HG02885 (cell line): ENCODE data around the gene CNBP.
A peak's percentile ranks its signal among the peaks of the same experiment; 100 is the strongest.
"Not testable (repeated sequence)": the region's sequence is repeated elsewhere in the genome, so short reads cannot be mapped to it uniquely, and the experiment has no call there.

Experiments used
- ATAC-seq: cut with Tn5 transposase; IDR thresholded peaks from one replicate; pipeline ENCODE4 v1.9.1; 2021; ENCODE audit warnings: mild to moderate bottlenecking; ENCODE audit not compliant: unreplicated experiment, poor library complexity

Gene CNBP

GRCh38 chr3:129183569-129184395 lies at the start of gene CNBP:
Gene CNBP (minus strand): TSS chr3:129183896. CDS start chr3:129171757, 12,139 bp downstream.
- peak; percentile 93 for ATAC-seq

GRCh38 chr3:129231331-129232119 lies 47.8 kb upstream of the CNBP start:
- no peak for ATAC-seq

- no peak for ATAC-seq
Measured at GRCh38 chr3:129230311-129231019, 46.8 kb upstream of the CNBP start.

- ATAC-seq: no peak
Measured at GRCh38 chr3:129228891-129229585, 45.3 kb upstream of the CNBP start.

GRCh38 chr3:129226374-129226773 lies 42.7 kb upstream of the CNBP start:
- no peak for ATAC-seq

GRCh38 chr3:129224984-129225393 lies 41.3 kb upstream of the CNBP start:
- no peak for ATAC-seq

- ATAC-seq: not testable (repeated sequence)
Measured at GRCh38 chr3:129224387-129224786, 40.7 kb upstream of the CNBP start.

GRCh38 chr3:129218742-129219141 lies 35.0 kb upstream of the CNBP start:
- ATAC-seq: no peak

- ATAC-seq: no peak
Measured at GRCh38 chr3:129213238-129213637, 29.5 kb upstream of the CNBP start.

- no peak for ATAC-seq
Measured at GRCh38 chr3:129211772-129212171, 28.1 kb upstream of the CNBP start.

- no peak for ATAC-seq
Measured at GRCh38 chr3:129211345-129211744, 27.6 kb upstream of the CNBP start.

- no peak for ATAC-seq
Measured at GRCh38 chr3:129207479-129207878, 23.8 kb upstream of the CNBP start.

- ATAC-seq: no peak
Measured at GRCh38 chr3:129205109-129205832, 21.6 kb upstream of the CNBP start.

- ATAC-seq: no peak
Measured at GRCh38 chr3:129204473-129204872, 20.8 kb upstream of the CNBP start.

- ATAC-seq: no peak
Measured at GRCh38 chr3:129199366-129199765, 15.7 kb upstream of the CNBP start.

GRCh38 chr3:129197321-129197720 lies 13.6 kb upstream of the CNBP start:
- no peak for ATAC-seq

- no peak for ATAC-seq
Measured at GRCh38 chr3:129196601-129197000, 12.9 kb upstream of the CNBP start.

GRCh38 chr3:129195731-129196256 lies 12.1 kb upstream of the CNBP start:
- no peak for ATAC-seq

- not testable (repeated sequence) for ATAC-seq
Measured at GRCh38 chr3:129189793-129190192, 6.1 kb upstream of the CNBP start.
